Transverse colon (tissue), 3 donors: ENCODE measurements around the gene C16orf92.

Experiments used
- EP300 ChIP-seq: sonication (generic); formaldehyde crosslinking; IDR thresholded peaks from one replicate; pipeline ENCODE4 v1.6.1; 2017; ENCODE audit warnings: antibody characterized with exemption, low read depth
- POLR2A ChIP-seq: fragments of 450-650 bp; IDR thresholded peaks from one replicate; pipeline ENCODE4 v1.6.1; 2016; ENCODE audit warnings: antibody characterized with exemption, mild to moderate bottlenecking, moderate library complexity
- TF ChIP-seq, protein P1 (sequence below), 5 experiments: fragments of 200-600 bp in 3 of 5; fragments of 450-650 bp in 2 of 5; sonication (generic) in 3 of 5; IDR thresholded peaks; 1 replicate in 2 of 5; 2 replicates in 3 of 5; pipeline ENCODE4 v1.5.1; 2016 to 2017; ENCODE audit warnings: antibody characterized with exemption in 5 of 5, inconsistent platforms in 3 of 5, mild to moderate bottlenecking in 2 of 5, moderate library complexity in 1 of 5

DNA sequence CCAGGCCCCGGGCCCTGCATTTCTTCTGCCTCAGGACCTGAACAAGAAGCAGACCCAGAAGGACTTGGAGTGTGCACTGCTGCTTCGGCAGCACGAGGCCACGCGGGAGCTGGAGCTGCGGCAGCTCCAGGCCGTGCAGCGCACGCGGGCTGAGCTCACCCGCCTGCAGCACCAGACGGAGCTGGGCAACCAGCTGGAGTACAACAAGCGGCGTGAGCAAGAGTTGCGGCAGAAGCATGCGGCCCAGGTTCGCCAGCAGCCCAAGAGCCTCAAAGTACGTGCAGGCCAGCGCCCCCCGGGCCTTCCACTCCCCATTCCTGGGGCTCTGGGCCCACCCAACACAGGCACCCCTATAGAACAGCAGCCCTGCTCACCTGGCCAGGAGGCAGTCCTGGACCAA, 36.8 kb upstream of the C16orf92 start:
- TF ChIP-seq, protein P1, sequence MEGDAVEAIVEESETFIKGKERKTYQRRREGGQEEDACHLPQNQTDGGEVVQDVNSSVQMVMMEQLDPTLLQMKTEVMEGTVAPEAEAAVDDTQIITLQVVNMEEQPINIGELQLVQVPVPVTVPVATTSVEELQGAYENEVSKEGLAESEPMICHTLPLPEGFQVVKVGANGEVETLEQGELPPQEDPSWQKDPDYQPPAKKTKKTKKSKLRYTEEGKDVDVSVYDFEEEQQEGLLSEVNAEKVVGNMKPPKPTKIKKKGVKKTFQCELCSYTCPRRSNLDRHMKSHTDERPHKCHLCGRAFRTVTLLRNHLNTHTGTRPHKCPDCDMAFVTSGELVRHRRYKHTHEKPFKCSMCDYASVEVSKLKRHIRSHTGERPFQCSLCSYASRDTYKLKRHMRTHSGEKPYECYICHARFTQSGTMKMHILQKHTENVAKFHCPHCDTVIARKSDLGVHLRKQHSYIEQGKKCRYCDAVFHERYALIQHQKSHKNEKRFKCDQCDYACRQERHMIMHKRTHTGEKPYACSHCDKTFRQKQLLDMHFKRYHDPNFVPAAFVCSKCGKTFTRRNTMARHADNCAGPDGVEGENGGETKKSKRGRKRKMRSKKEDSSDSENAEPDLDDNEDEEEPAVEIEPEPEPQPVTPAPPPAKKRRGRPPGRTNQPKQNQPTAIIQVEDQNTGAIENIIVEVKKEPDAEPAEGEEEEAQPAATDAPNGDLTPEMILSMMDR (IDR thresholded peaks at IDR 0.05) = no peak
- no peak for TF ChIP-seq POLR2A
- TF ChIP-seq EP300 = no peak
